HK-2 (cell line): Measurements from ENCODE around the gene PRDM15.

Experiments used
- DNase-seq: peaks from one replicate; pipeline ENCODE4 v3.0.0-alpha.2; 2018; ENCODE audit not compliant: unreplicated experiment

Gene PRDM15

GRCh38 chr21:41763398-41763931 is 115.7 kb downstream of the PRDM15 start:
- DNase-seq = no peak

- no peak for DNase-seq
Measured at GRCh38 chr21:41762753-41763152, 116.4 kb downstream of the PRDM15 start.

DNA sequence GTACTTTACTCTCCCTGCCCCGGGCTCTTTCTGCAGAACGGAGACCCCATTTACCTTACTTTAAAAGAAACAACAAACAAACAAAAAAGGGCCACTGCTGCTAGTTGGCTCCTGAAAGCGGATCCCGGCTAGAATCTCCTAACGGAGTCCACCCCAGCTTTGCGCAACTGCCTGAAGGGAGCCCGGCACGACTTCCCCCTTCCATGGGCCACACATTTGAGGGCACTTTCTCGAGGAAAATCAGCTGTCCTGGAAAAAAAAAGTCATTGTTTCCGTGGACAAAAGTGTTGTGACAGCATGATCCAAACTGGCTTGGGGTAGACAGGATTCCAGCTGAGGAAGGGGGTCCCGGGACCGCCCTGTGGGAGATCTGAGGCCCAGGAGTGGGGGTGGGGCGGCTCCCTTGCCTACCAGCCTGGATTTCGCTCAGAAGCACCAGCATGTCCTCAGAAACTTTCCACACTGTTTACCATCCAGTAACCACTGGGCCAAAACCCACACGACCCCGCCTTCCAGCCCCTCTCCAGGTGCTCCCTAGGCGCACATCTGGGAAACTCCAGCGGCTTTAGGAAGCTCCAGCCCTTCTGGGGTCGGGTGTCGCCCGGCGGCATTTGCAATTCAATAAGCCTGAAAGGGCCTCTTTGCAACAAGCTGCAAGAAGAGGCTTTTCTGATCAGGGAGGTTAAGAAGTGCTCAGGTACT is 117.1 kb downstream of the PRDM15 start:
- DNase-seq = no peak

- DNase-seq = no peak
Measured at GRCh38 chr21:41761211-41761933, 117.8 kb downstream of the PRDM15 start.

DNA sequence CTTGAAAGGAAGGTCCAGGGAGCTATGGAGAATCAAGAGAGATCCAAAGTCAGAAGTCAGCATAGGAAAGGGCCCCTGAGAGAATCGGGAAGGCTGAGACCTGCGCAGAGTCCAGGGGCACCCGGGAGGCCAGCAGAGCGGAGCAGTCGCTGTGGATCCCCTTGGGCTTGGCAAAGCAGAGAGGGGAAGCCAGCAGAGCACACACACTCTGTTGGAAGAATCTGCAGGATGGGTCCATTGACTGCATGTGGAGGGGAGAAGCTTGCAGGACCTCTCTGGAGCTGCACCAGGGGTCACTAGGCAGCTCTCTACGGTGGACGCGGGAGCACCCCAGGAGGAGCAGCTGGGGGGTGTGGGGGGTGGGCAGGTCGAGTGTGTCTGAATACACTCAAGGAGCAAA is 118.7 kb downstream of the PRDM15 start:
- DNase-seq = no peak

GRCh38 chr21:41759926-41760325 is 119.2 kb downstream of the PRDM15 start:
- no peak for DNase-seq

GRCh38 chr21:41759214-41759840 is 119.8 kb downstream of the PRDM15 start:
- DNase-seq = no peak

GRCh38 chr21:41758550-41758949 is 120.6 kb downstream of the PRDM15 start:
- DNase-seq = no peak

DNA sequence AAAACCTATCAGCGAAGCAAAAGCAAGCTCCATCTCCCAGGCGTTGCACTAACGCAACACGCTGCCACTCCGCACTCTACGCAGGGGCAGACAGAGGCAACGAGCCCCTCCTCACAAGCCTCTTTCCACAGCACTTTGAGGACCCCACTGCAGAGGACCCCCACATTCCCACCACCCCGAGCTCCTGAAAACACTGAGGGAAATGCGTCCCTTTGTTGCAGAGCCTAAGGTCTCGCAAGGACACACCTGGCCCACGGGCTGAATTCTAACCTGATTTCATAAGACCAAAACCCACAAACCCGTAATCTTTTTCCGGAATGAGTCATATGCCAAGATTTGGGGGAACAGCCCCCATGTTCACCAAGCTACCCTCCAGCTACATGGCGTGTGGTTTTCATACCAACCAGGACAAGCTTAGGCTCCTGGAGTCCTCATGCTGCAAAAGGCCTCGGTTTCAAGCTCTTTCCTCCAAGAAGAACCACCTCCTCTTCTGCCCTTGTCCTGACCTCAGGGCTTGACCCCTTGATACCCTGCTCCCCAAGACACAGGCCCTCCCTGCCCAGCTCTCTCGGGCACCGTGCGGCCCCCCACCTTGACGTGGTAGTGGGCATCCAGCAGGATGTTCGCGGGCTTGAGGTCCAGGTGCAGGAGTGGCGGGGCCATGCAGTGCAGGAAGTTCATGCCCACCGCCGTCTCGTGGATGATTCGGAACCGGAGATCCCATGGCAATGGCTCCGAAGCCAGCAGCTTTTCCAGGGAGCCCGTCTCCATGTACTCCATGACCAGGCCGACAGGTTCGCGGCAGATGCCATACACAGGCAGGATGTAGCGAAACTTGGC is 123.0 kb downstream of the PRDM15 start:
- DNase-seq = no peak

GRCh38 chr21:41755258-41755933 is 123.7 kb downstream of the PRDM15 start:
- DNase-seq = no peak

GRCh38 chr21:41754479-41754891 is 124.7 kb downstream of the PRDM15 start:
- DNase-seq = no peak

DNA sequence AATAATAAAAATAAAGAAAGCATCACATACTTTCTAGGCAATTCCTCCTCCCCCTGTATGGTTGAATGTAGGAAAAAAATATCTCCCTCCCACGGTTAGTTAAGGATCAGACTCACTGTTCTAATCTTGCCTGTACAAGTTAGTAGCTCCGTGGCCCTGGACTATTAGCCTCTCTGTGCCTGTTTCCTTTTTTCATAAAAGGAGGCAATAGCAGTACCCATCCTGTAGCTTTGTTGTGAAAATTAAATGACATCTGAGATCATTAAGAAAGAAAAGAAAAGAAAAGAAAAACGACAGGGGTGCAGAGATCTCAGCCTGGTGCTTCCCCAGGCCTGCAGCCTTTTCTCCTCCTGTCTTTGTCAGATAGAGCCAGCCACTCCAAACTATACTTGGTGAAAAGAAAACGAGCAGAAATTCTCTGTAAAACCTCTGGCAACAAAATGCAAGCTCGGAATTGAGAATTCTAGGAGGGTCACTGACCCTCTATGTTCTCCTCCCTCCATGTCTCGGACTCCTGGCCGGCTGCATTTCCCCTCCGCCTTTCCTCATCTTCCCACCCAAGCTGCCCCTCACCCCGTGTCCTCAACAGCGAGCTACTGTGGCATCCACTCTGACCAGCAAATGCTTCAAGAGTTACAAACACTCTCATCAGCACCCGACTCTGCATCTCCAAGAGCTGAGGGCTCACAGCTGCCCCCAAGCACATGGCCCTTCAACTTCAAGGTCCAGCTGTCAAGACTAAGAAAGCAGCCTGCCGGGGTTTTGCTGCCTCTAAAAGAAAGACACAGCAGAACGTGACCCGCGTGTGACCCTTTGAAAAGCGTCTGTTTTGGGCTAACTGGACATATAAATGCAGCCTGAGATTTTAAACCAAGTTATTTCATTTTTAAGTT is 125.9 kb downstream of the PRDM15 start:
- no peak for DNase-seq

- DNase-seq = no peak
Measured at GRCh38 chr21:41752231-41752681, 126.9 kb downstream of the PRDM15 start.

- DNase-seq = no peak
Measured at GRCh38 chr21:41751611-41752011, 127.5 kb downstream of the PRDM15 start.

DNA sequence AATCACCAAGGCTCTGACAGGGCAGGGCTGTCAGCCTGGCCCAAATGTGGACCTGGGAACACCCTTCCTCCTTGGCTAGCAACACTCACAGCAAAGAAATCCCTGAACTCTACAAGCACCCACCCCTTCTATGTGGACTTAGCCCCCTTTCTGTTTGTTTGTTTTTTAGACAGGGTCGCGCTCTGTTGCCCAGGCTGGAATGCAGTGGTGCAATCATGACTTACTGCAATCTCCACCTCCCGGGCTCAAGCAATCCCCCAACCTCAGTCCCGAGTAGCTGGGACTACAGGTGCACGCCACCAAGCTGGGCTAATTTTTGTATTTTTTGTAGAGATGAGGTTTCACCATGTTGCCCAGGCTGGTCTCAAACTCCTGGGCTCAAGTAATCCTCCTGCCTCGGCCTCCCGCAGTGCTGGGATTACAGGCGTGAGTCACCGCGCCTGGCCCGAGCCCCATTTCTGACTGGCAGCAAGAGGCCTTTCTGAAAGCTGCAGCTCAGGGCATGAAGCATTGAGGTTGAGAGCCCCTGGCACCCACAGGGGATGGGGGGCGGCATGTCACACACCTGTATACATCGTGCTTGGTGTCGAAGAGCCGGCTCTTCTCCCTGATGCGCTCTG is 128.5 kb downstream of the PRDM15 start:
- no peak for DNase-seq

DNA sequence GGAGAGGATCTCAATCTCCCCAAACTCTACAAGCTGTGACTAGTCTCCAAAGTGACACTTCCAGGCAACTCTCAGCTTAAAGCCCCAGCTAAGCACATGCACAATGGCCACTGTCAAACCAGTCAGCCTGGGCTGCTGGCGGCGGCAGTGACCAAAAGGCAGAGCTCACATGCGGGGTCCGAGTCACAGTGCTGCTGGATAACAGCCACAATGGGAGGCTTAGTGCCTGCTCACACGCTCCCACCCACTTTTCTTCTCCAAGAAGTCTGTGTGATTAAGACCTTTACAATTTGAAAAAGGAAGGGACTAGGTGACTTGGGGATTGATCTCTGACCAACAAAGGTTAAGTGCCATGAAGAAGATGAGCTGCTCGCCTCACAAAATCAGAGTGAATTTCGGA is 129.1 kb downstream of the PRDM15 start:
- DNase-seq = no peak

GRCh38 chr21:41749286-41749685 is 129.9 kb downstream of the PRDM15 start:
- DNase-seq = no peak
